Choroid plexus epithelial cell (primary cell): ENCODE data around the gene ARFIP1.
A peak's percentile ranks its signal among the peaks of the same experiment; 100 is the strongest.

ENCODE experiments used
- DNase-seq: peaks from one replicate; pipeline ENCODE4 v3.0.0-alpha.2; 2010; ENCODE audit warnings: low read depth
- H3K4me3 ChIP-seq: 2 replicates; pipeline ENCODE4 v1.5.1; 2011; ENCODE audit warnings: low read depth, mild to moderate bottlenecking, control low read depth, low read length, moderate library complexity
- TF ChIP-seq, protein P1 (sequence below): conservative IDR thresholded peaks from 2 replicates; pipeline ENCODE4 v1.5.1; 2011; ENCODE audit warnings: low read depth, mild to moderate bottlenecking, control low read depth, inconsistent platforms, low read length, moderate library complexity

Gene ARFIP1

DNA sequence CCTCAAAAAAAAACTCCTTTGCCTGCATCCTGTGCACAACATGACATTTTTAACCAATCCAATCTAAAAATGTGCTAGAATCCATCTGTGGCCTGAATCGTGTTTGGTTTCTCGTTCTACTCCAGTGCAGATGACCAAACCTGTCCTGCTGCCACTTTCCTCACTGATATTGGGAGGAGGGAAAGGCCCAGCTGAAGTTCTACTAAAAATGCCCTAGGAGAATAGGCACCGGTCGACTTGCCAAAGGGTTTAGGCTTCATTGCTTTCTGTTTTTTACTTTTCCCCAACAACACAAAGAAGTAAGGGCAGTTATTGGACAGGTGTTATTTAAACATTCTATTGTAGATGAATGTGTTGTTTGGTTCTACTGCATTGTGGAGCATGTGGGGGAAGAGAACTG, 148.5 kb downstream of the ARFIP1 start:
- H3K4me3 ChIP-seq: no peak overlapping the region
- DNase-seq: no peak
- TF ChIP-seq, protein P1, sequence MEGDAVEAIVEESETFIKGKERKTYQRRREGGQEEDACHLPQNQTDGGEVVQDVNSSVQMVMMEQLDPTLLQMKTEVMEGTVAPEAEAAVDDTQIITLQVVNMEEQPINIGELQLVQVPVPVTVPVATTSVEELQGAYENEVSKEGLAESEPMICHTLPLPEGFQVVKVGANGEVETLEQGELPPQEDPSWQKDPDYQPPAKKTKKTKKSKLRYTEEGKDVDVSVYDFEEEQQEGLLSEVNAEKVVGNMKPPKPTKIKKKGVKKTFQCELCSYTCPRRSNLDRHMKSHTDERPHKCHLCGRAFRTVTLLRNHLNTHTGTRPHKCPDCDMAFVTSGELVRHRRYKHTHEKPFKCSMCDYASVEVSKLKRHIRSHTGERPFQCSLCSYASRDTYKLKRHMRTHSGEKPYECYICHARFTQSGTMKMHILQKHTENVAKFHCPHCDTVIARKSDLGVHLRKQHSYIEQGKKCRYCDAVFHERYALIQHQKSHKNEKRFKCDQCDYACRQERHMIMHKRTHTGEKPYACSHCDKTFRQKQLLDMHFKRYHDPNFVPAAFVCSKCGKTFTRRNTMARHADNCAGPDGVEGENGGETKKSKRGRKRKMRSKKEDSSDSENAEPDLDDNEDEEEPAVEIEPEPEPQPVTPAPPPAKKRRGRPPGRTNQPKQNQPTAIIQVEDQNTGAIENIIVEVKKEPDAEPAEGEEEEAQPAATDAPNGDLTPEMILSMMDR: no peak

DNA sequence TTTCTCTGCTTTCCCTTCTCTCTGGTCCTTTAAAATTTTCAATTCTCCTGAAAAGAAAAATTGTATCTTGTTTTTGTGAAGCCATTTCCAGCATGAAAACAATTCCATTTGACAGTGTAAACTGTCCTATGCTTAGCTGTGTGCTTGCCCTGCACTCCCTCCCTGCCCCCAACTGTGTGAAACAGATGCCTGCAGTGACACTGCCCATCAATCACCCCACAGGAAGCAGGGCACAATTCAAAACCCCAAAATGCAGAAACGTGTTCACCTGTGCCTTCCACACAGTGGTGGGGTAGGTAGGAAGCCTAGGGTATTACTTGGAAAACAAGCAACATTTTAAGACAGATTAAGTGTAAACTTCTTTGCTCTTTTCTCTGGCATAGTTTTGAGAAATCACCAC, 150.1 kb downstream of the ARFIP1 start:
- no peak for DNase-seq
- TF ChIP-seq, protein P1: no peak
- H3K4me3 ChIP-seq: no peak overlapping the region

DNA sequence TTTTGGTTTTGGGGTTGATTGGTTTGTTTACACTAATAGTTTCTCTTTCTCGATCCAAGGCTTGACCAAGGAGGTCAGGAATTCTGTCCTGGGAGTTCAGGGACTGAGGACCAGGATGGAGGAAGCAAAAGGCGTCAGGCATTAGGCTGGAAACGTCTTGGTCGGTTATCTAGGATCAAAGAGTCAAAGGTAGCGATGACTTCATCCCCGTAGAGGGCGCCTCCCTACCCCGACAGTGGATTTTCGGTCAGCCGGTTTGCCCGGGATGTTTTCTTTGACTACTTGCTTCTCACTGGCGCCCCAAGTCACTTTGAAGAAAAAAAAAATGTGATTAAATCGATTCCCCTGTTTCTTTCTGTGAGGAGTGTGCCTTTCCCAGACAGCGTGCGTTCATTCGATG, 155.4 kb downstream of the ARFIP1 start:
- TF ChIP-seq, protein P1: no peak
- DNase-seq: no peak
- no peak overlapping the region for H3K4me3 ChIP-seq

DNA sequence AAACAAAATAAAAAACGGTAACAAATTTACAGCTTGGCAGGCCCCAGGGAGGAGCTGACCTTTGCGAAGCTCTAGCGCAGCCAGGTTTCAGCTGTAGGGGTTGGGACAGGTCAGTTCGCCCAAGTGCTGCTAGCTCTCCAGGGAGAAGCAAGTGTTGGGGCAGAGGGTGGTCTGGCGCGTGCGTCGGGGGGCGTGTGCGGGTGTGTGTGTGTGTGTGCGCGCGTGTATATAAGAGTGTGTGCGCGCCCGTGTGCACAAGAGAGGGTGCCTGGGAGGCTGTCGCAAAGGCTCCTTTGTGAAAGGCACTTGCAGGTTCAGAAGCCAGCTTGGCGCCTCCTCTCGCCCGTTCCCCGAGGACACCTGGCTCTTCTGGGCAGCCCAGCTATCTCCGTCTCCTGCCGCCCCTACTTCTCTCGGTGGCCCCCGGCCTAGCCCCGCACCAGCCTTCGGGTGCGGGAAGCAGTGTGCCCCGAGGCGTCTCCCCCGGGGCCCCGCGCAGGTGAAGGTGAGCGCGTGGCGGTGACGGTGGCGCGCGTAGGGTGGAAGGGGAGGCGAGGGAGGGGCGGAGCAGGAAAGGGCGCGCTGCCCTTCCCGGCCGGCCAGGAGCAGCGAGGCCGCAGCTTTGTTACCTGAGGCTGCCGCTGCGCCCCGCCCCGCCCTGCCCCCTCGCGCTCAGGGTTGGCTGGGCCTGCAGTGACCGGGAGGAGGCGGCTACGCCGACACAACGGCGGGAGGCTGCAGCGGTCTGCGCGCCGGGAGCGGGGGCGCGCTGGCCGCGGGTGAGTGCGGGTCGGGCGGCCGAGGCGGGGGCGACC, 156.1 kb downstream of the ARFIP1 start, which contains the start of gene FHDC1:
FHDC1 (plus strand) TSS at position 693 of the 815 bp plus-strand sequence. CDS start 6,735 bp downstream, outside the sequence.
- no peak for DNase-seq
- peak within 1 kb of the TSS; percentile 54 for H3K4me3 ChIP-seq
- TF ChIP-seq, protein P1: no peak

DNA sequence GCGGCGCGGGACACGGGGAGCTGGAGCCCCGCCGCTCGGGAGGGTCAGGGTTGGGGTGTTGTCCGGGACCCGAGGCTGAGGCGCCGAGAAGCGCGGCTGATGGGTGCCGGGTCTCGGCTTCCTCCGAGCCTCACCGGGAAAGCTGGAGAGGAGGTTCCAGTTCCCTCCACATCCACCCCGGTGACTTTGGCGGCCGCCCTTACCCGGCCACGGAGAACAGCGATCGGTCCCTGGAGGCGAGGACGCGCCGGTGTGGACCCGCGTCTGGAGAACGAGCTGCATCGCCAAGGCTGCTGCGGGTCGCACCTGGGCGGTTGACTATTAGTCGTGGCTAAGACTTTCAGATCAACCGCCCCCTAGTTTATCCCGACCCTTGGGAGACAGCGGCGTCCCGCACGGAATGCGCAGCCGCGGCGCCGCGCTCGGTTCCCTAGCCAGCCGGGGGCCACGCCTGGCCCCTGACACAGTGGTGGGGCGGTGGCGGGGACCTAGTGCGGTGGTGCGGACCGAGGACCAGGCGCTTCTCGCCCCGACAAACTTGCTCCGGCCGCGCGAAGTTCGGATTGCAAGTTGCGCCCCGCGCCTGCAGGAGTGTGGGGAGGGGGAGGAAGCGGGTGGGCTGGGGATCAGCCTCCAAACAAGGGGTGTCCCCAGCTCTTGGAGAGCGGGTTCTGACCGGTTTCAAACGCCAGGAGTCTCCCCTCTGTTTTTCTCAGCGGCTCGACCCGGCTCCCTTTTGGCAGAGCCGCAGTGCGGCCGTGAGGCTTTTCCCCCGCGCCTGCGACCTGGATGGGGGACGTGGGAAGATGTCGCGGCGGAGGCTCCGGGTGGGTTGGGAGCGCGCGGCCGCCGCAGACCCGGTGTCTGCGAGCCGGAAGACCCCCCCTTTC, 156.9 kb downstream of the ARFIP1 start:
- peak overlapping the region; percentile 54 for H3K4me3 ChIP-seq
- TF ChIP-seq, protein P1: no peak
- DNase-seq: peak; percentile 13

DNA sequence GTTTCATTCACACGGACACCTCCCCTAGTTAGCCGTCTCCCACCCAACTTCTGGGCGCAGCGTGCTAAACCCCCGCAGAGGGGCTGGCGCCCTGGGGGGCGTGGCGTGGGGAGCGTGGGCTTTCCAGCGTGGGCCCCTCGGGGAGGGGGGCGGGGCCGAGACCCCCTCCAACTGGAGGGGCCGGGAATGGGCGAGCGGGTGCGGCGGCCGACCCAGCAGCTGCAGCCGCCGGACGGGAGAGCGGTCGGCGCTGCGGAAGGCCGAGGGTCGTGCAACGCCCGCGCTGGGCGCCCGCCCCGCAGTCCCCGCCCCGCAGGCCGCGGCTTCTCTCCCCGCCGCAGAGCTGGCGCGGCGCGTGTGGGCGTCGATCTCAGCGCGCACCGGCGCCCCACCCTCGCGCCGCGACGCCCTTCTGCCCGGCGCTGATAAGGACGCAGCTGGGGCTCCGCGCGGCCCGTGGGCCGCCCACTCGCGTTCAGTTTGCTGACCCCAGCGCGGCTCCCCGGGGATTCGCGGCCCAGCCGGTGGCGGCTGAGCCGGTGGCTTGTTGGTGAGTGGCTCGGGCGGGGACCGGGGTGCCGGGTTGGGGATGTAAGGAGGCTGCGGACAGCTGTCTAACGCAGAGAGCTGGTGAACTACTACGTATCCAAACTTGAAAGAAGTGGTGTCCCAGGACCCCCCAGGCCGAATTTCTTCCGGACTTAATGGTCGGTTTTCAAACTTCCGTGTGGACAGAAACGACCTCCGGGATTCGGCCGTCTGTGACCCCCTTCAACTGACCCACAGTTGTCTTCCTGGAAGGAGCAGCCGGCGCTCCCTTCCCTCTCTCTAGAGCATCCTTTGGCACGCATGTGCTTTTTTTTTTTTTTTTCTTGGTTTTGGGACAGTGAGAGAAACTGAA, 157.8 kb downstream of the ARFIP1 start:
- peak; percentile 32 for DNase-seq
- TF ChIP-seq, protein P1: no peak
- peak overlapping the region; percentile 54 for H3K4me3 ChIP-seq
